ENCODE measurements around the gene SV2C. TPM values are rescaled to one million over a fixed set of nuclear protein-coding genes. Genes with fewer than 3 reads are reported as not detected.

Gene SV2C
- total RNA-seq, 1 donor from 2014 or later, result 0.48 TPM

GRCh38 chr5:76210946-76211345 is 127.8 kb downstream of the SV2C start:
- no peak for DNase-seq (ENCODE audit: low spot score, unreplicated experiment)
- Mint-ChIP-seq H3K9me3 (ENCODE audit: low read depth) (peaks cover 8% of the 10 kb centered on the region), H3K27ac (no peak overlapping the region), H3K4me3 (ENCODE audit: low read depth) (no peak overlapping the region), H3K36me3 (ENCODE audit: insufficient read depth) (no peaks in the 10 kb centered on the region), H3K4me1 (ENCODE audit: low read depth) (no peaks in the 10 kb centered on the region), H3K27me3 (peaks cover 9% of the 10 kb centered on the region)
- no peak for TF ChIP-seq CTCF (IDR thresholded peaks at IDR 0.05; ENCODE audit: unreplicated experiment)

- Mint-ChIP-seq H3K36me3 (ENCODE audit: insufficient read depth) (no peaks in the 10 kb centered on the region), H3K4me3 (ENCODE audit: low read depth) (no peak overlapping the region), H3K27ac (no peak overlapping the region), H3K4me1 (ENCODE audit: low read depth) (no peaks in the 10 kb centered on the region), H3K27me3 (peaks cover 12% of the 10 kb centered on the region), H3K9me3 (ENCODE audit: low read depth) (peaks cover 8% of the 10 kb centered on the region)
- DNase-seq (ENCODE audit: low spot score, unreplicated experiment), result no peak
- TF ChIP-seq CTCF (IDR thresholded peaks at IDR 0.05; ENCODE audit: unreplicated experiment), result no peak
These were observed 130.7 kb downstream of the SV2C start for GRCh38 chr5:76213858-76214257.

GRCh38 chr5:76216748-76217147 is 133.6 kb downstream of the SV2C start:
- TF ChIP-seq CTCF (IDR thresholded peaks at IDR 0.05; ENCODE audit: unreplicated experiment), result no peak
- H3K4me3 Mint-ChIP-seq (ENCODE audit: low read depth), result no peak overlapping the region
- H3K4me1 Mint-ChIP-seq (ENCODE audit: low read depth), result no peaks in the 10 kb centered on the region
- no peak for DNase-seq (ENCODE audit: low spot score, unreplicated experiment)
- peaks cover 9% of the 10 kb centered on the region for H3K27me3 Mint-ChIP-seq
- no peaks in the 10 kb centered on the region for H3K36me3 Mint-ChIP-seq (ENCODE audit: insufficient read depth)
- no peak overlapping the region for H3K27ac Mint-ChIP-seq
- H3K9me3 Mint-ChIP-seq (ENCODE audit: low read depth), result no peaks in the 10 kb centered on the region

GRCh38 chr5:76219636-76220035 is 136.5 kb downstream of the SV2C start:
- Mint-ChIP-seq H3K27me3 (peaks cover 6% of the 10 kb centered on the region), H3K36me3 (ENCODE audit: insufficient read depth) (no peaks in the 10 kb centered on the region)

GRCh38 chr5:76221311-76221710 is 138.1 kb downstream of the SV2C start:
- no peaks in the 10 kb centered on the region for H3K27me3 Mint-ChIP-seq

More at GRCh38 chr5:76219636-76220035, 136.5 kb downstream of the SV2C start:
- Mint-ChIP-seq H3K4me3 (ENCODE audit: low read depth) (no peak overlapping the region), H3K27ac (no peak overlapping the region), H3K4me1 (ENCODE audit: low read depth) (no peaks in the 10 kb centered on the region), H3K9me3 (ENCODE audit: low read depth) (no peaks in the 10 kb centered on the region)
- TF ChIP-seq CTCF (IDR thresholded peaks at IDR 0.05; ENCODE audit: unreplicated experiment), result no peak
- DNase-seq (ENCODE audit: low spot score, unreplicated experiment), result no peak

More at GRCh38 chr5:76221311-76221710, 138.1 kb downstream of the SV2C start:
- Mint-ChIP-seq H3K36me3 (ENCODE audit: insufficient read depth) (no peaks in the 10 kb centered on the region), H3K27ac (no peak overlapping the region), H3K4me3 (ENCODE audit: low read depth) (no peak overlapping the region), H3K9me3 (ENCODE audit: low read depth) (no peaks in the 10 kb centered on the region), H3K4me1 (ENCODE audit: low read depth) (no peaks in the 10 kb centered on the region)
- no peak for TF ChIP-seq CTCF (IDR thresholded peaks at IDR 0.05; ENCODE audit: unreplicated experiment)
- no peak for DNase-seq (ENCODE audit: low spot score, unreplicated experiment)

All from progenitor cell of endocrine pancreas (in vitro differentiated cells).